AG04449 (cell line): ENCODE measurements around the gene SALL3.

Experiments
- CTCF ChIA-PET: fragments of 350-600 bp; formaldehyde crosslinking; extraction: SDS; loops from one replicate; lab custom pipeline; 2021; ENCODE audit warnings: antibody characterized with exemption; lab: Yijun Ruan, JAX
- POLR2A ChIA-PET: fragments of 400-600, 350-600 bp; formaldehyde crosslinking; extraction: SDS; loops from one replicate; lab custom pipeline; 2020; ENCODE audit warnings: antibody characterized with exemption, inconsistent platforms; lab: Yijun Ruan, JAX
- DNase-seq: peaks from one replicate; pipeline ENCODE4 v3.0.0-alpha.2; 2010; ENCODE audit warnings: low read depth, low spot score
- H3K4me3 ChIP-seq: 2 replicates; pipeline ENCODE4 v1.5.1; 2011; ENCODE audit warnings: low read depth, mild to moderate bottlenecking, control low read depth, low read length
- CTCF ChIP-seq: IDR thresholded peaks from one replicate; pipeline ENCODE4 v1.5.1; 2011; ENCODE audit warnings: mild to moderate bottlenecking, moderate library complexity, low read length, control low read depth, inconsistent platforms; ENCODE audit not compliant: insufficient read depth; ENCODE audit errors: missing control alignments

SALL3 gene

GRCh38 chr18:79046522-79046921 is 66.9 kb downstream of the SALL3 start:
- no peak for TF ChIP-seq CTCF
- ChIA-PET POLR2A (no interaction called here), CTCF (no interaction called here)
- no peak for DNase-seq
- H3K4me3 ChIP-seq = no peak overlapping the region

GRCh38 chr18:79047556-79048244 is 68.1 kb downstream of the SALL3 start:
- CTCF ChIA-PET = no interaction called here
- TF ChIP-seq CTCF = no peak
- POLR2A ChIA-PET = no interaction called here
- H3K4me3 ChIP-seq = no peak overlapping the region
- DNase-seq = no peak

- TF ChIP-seq CTCF = no peak
- no peak overlapping the region for H3K4me3 ChIP-seq
- ChIA-PET POLR2A (no interaction called here), CTCF (no interaction called here)
- DNase-seq = no peak
Observed at GRCh38 chr18:79048245-79048632, 68.6 kb downstream of the SALL3 start.

- CTCF ChIA-PET = no interaction called here
- H3K4me3 ChIP-seq = no peak overlapping the region
- no peak for DNase-seq
- POLR2A ChIA-PET = no interaction called here
- TF ChIP-seq CTCF = no peak
Observed at GRCh38 chr18:79049506-79049905, 69.9 kb downstream of the SALL3 start.
